Upper lobe of left lung (tissue), 6 donors: ENCODE data around the gene UBL5. TPM values are rescaled to one million over a fixed set of nuclear protein-coding genes. Genes with fewer than 3 reads are reported as not detected.
"Not testable (repeated sequence)": the region's sequence is repeated elsewhere in the genome, so short reads cannot be mapped to it uniquely, and the experiment has no call there.

Experiments
- ATAC-seq, 2 donors: fragments of 200-7000 bp; cut with Tn5 transposase; one replicate each; pipeline ENCODE4 v1.9.1; 2022; ENCODE audit warnings: mild to moderate bottlenecking in 2 of 2, moderate library complexity in 2 of 2; ENCODE audit not compliant: low FRiP score in 2 of 2
- DNase-seq, 2 donors: peaks; one replicate each; pipeline ENCODE4 v3.0.0-alpha.2; 2019 to 2020
- H3K27ac ChIP-seq, 4 donors: fragments of 200-600 bp; sonication (generic); one replicate each; pipeline ENCODE4 v1.5.1; 2016 to 2019
- H3K27me3 ChIP-seq, 4 donors: fragments of 200-600 bp; sonication (generic); one replicate each; pipeline ENCODE4 v1.5.1; 2017 to 2019
- H3K36me3 ChIP-seq, 4 donors: fragments of 200-600 bp; sonication (generic); one replicate each; pipeline ENCODE4 v1.5.1; 2016 to 2019
- H3K4me1 ChIP-seq, 4 donors: fragments of 200-600 bp; sonication (generic); one replicate each; pipeline ENCODE4 v1.5.1; 2018 to 2019
- H3K4me3 ChIP-seq, 4 donors: fragments of 200-600 bp; sonication (generic); one replicate each; pipeline ENCODE4 v1.5.1; 2017 to 2019; ENCODE audit warnings: mild to moderate bottlenecking in 2 of 4, moderate library complexity in 1 of 4
- H3K9me3 ChIP-seq, 4 donors: fragments of 200-600 bp; sonication (generic); one replicate each; pipeline ENCODE4 v1.5.1; 2018 to 2019
- EP300 ChIP-seq, 4 donors: sonication (generic); formaldehyde crosslinking; IDR thresholded peaks; one replicate each; pipeline ENCODE4 v1.5.1; 2017; ENCODE audit warnings: antibody characterized with exemption in 4 of 4, control low read depth in 2 of 4
- POLR2A ChIP-seq, 4 donors: fragments of 450-650 bp; IDR thresholded peaks; one replicate each; pipeline ENCODE4 v1.5.1; 2016 to 2017; ENCODE audit warnings: antibody characterized with exemption in 4 of 4, mild to moderate bottlenecking in 2 of 4
- POLR2AphosphoS5 ChIP-seq, 2 donors: sonication (generic); formaldehyde crosslinking; IDR thresholded peaks; one replicate each; pipeline ENCODE4 v1.5.1; 2017; ENCODE audit warnings: antibody characterized with exemption in 2 of 2
- WGBS, 2 donors: methylation state at CpG; one replicate each; pipeline ENCODE4 v1.1.5; 2017 to 2018; 5-methylcytosine and 5-hydroxymethylcytosine counted together
- total RNA-seq, 6 donors: library from RNA; depleted of rRNA in 4 of 6; stranded (reverse); fragments of >200 nt in 4 of 6; gene quantifications; one replicate each; pipeline versions ENCODE4 v1.1.0 to v1.2.1, GENCODE V29; 2016 to 2021
- TF ChIP-seq, protein P1 (sequence below), 6 experiments: fragments of 450-650 bp in 4 of 6; fragments of 200-600 bp in 2 of 6; sonication (generic) in 2 of 6; IDR thresholded peaks; one replicate each; pipeline ENCODE4 v1.5.1; 2016 to 2019; ENCODE audit warnings: antibody characterized with exemption in 6 of 6
- donor health status: DM: no; HTN: no; CAD: no; lungs with moderate emphysema.
- donor health status: DM: no; HTN: yes; CAD: no; lungs with severe emphysema.

UBL5 gene
- total RNA-seq, 6 donors from 2014 or later = 61.8 to 405 (median 255) TPM

DNA sequence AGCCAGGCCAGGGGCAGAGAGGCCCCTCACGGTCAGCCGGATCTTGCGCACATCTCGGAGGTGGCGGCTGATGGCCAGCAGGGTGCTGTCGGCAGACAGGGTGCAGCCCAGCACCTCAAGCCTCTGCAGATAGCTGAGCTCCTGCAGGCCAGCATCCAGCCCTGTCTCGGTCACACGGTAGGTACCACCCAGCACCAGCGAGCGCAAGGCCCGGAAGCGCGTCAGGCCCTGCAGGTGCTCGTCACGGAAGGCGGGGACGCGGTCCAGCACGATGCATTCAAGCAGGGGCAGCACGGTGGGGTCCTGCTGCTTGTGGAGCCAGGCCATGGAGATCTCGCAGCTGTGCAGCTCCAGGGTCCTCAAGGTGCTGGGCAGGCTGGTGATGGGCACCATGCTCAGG is 16.6 kb upstream of the UBL5 start:
- H3K4me3 ChIP-seq = no peak overlapping the region
- ATAC-seq (peak in 1 of 2 donors; percentile 32), DNase-seq (peak in 1 of 2 donors; percentile 69)
- 94 to 98% methylated on average over 7 to 20 of the region's 21 CpGs for WGBS, 2 donors
- H3K27ac ChIP-seq = no peak overlapping the region
- no peaks in the 10 kb centered on the region for H3K4me1 ChIP-seq
- no peak for TF ChIP-seq POLR2A (IDR thresholded peaks at IDR 0.05)
- TF ChIP-seq, protein P1, sequence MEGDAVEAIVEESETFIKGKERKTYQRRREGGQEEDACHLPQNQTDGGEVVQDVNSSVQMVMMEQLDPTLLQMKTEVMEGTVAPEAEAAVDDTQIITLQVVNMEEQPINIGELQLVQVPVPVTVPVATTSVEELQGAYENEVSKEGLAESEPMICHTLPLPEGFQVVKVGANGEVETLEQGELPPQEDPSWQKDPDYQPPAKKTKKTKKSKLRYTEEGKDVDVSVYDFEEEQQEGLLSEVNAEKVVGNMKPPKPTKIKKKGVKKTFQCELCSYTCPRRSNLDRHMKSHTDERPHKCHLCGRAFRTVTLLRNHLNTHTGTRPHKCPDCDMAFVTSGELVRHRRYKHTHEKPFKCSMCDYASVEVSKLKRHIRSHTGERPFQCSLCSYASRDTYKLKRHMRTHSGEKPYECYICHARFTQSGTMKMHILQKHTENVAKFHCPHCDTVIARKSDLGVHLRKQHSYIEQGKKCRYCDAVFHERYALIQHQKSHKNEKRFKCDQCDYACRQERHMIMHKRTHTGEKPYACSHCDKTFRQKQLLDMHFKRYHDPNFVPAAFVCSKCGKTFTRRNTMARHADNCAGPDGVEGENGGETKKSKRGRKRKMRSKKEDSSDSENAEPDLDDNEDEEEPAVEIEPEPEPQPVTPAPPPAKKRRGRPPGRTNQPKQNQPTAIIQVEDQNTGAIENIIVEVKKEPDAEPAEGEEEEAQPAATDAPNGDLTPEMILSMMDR (IDR thresholded peaks at IDR 0.05) = no peak
- TF ChIP-seq EP300 (IDR thresholded peaks at IDR 0.05) = no peak
- TF ChIP-seq POLR2AphosphoS5 (IDR thresholded peaks at IDR 0.05) = no peak
- no peaks in the 10 kb centered on the region for H3K27me3 ChIP-seq
- peaks cover 20 to 66% (median 56%) of the 10 kb centered on the region in 4 donors for H3K36me3 ChIP-seq
- H3K9me3 ChIP-seq = no peaks in the 10 kb centered on the region

DNA sequence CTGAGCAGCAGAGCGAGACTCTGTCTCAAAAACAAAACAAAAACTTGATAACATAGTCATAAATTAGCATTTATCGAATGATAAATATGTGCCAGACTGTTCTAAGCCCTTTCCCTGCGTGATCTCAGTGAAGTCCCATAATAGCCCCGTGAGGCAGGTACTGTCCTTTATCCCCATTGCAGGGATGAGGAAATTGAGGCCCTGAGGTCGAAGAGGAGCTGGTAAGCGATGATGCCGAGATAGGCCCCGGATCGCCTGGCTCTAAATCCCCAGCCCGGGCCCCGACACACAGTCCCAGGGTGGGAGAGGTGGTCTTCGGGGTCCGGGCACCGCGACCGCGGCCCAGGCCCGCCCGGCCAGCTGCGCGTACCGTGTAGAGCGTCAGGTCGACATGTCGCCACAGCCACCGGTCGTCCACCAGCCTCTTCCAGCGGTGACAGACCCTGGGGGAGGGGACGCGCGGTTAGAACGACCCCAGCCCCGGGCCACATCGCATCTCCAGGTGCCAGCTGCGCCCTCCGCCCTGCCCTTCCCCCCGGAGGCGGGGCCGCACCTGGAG is 9.5 kb upstream of the UBL5 start:
- DNase-seq = no peak
- H3K9me3 ChIP-seq = no peaks in the 10 kb centered on the region
- peak overlapping the region; percentile 92 to 99 (median 96) for H3K27ac ChIP-seq
- H3K4me1 ChIP-seq = peaks cover 12 to 25% (median 18%) of the 10 kb centered on the region in 4 donors
- TF ChIP-seq, protein P1 (IDR thresholded peaks at IDR 0.05) = no peak
- TF ChIP-seq POLR2AphosphoS5 (IDR thresholded peaks at IDR 0.05) (no peak), POLR2A (IDR thresholded peaks at IDR 0.05) (no peak), EP300 (IDR thresholded peaks at IDR 0.05) (no peak)
- no peaks in the 10 kb centered on the region for H3K27me3 ChIP-seq
- 6 to 15% methylated on average over 11 to 24 of the region's 39 CpGs for WGBS, 2 donors
- no peak for ATAC-seq
- peak overlapping the region; percentile 56 to 98 (median 88) for H3K4me3 ChIP-seq
- peaks cover 0 to 11% (median 8%) of the 10 kb centered on the region in 4 donors for H3K36me3 ChIP-seq

GRCh38 chr19:9818734-9819595 is 8.8 kb upstream of the UBL5 start, which contains the start of gene FBXL12:
FBXL12 (minus strand) TSS chr19:9819079; CDS start chr19:9818813, 266 bp downstream.
- ATAC-seq (peak; percentile 97 to 99), DNase-seq (peak; percentile 100)
- TF ChIP-seq POLR2A (IDR thresholded peaks at IDR 0.05) = peak; percentile 48 to 86 (median 80)
- TF ChIP-seq, protein P1 (IDR thresholded peaks at IDR 0.05) = no peak
- peak; percentile 88 to 89 for TF ChIP-seq POLR2AphosphoS5 (IDR thresholded peaks at IDR 0.05)
- Histone ChIP-seq H3K4me1 (peaks cover 12 to 25% (median 18%) of the 10 kb centered on the region in 4 donors), H3K27me3 (no peaks in the 10 kb centered on the region), H3K27ac (peak within 1 kb of the TSS; percentile 92 to 99 (median 96)), H3K4me3 (peak within 1 kb of the TSS; percentile 56 to 98 (median 88)), H3K9me3 (no peaks in the 10 kb centered on the region), H3K36me3 (peaks cover 0 to 4% (median 2%) of the 10 kb centered on the region in 4 donors)
- 2% methylated on average over 44 to 63 of the region's 82 CpGs for WGBS, 2 donors

- peaks cover 12 to 25% (median 18%) of the 10 kb centered on the region in 4 donors for H3K4me1 ChIP-seq
- no peak for DNase-seq
- peak overlapping the region in 3 of 4 donors; percentile 41 to 96 (median 43) for H3K4me3 ChIP-seq
- WGBS, 2 donors = 1 to 2% methylated on average over 8 to 21 of the region's 21 CpGs
- TF ChIP-seq, protein P1 (IDR thresholded peaks at IDR 0.05) = no peak
- TF ChIP-seq POLR2AphosphoS5 (IDR thresholded peaks at IDR 0.05) = peak; percentile 18 to 31
- H3K27ac ChIP-seq = peak overlapping the region; percentile 92 to 99 (median 96)
- no peak for ATAC-seq
- H3K9me3 ChIP-seq = no peaks in the 10 kb centered on the region
- no peaks in the 10 kb centered on the region for H3K36me3 ChIP-seq
- no peaks in the 10 kb centered on the region for H3K27me3 ChIP-seq
Measured at GRCh38 chr19:9819596-9819909, 8.2 kb upstream of the UBL5 start.

- Histone ChIP-seq H3K4me3 (peak overlapping the region in 3 of 4 donors; percentile 41 to 96 (median 43)), H3K4me1 (peaks cover 12 to 25% (median 18%) of the 10 kb centered on the region in 4 donors), H3K27ac (peak overlapping the region; percentile 92 to 99 (median 96))
- not testable (repeated sequence) for DNase-seq, H3K9me3 ChIP-seq, H3K36me3 ChIP-seq, ATAC-seq, H3K27me3 ChIP-seq
- 92 to 98% methylated on average over 5 to 8 of the region's 8 CpGs for WGBS, 2 donors
Measured at GRCh38 chr19:9820034-9820433, 7.7 kb upstream of the UBL5 start.
